ENCODE data around the gene RAB40C.

- TF ChIP-seq ZC3H10 (CRISPR knock-in tag; IDR thresholded peaks at IDR 0.05): no peak
- no peak for TF ChIP-seq ZFP3 (CRISPR knock-in tag; IDR thresholded peaks at IDR 0.05)
- no peak for TF ChIP-seq PPARA (CRISPR knock-in tag; IDR thresholded peaks at IDR 0.05; ENCODE audit: borderline replicate concordance)
- no peak for TF ChIP-seq ZFP30 (CRISPR knock-in tag; IDR thresholded peaks at IDR 0.05)
- TF ChIP-seq TOX (CRISPR knock-in tag; IDR thresholded peaks at IDR 0.05; ENCODE audit: borderline replicate concordance): no peak
- TF ChIP-seq ARNTL (CRISPR knock-in tag; IDR thresholded peaks at IDR 0.05; ENCODE audit: borderline replicate concordance, low read depth): no peak
- no peak for TF ChIP-seq ESRRG (CRISPR knock-in tag; IDR thresholded peaks at IDR 0.05)
- TF ChIP-seq PATZ1 (CRISPR knock-in tag; IDR thresholded peaks at IDR 0.05; ENCODE audit: borderline replicate concordance): no peak
- no peak for TF ChIP-seq CREB5 (CRISPR knock-in tag; IDR thresholded peaks at IDR 0.05; ENCODE audit: low read depth)
These were observed 20.9 kb downstream of the RAB40C start for GRCh38 chr16:610513-611381.
